Dendritic cell treated with granulocyte-macrophage colony-stimulating factor and Interleukin-4, amounts not matched to agents 40 ng/mL and 50 ng/mL, for 4 days (primary cell): ENCODE results near the gene GGTLC2.
"Not testable (repeated sequence)": the region's sequence is repeated elsewhere in the genome, so short reads cannot be mapped to it uniquely, and the experiment has no call there.

ENCODE experiments used
- H3K27ac Mint-ChIP-seq: one replicate; pipeline ENCODE4 v1.8.0; 2022; ENCODE audit warnings: mild to moderate bottlenecking, mixed read lengths
- H3K27me3 Mint-ChIP-seq: one replicate; pipeline ENCODE4 v1.8.0; 2022; ENCODE audit warnings: mild to moderate bottlenecking, mixed read lengths
- H3K36me3 Mint-ChIP-seq: one replicate; pipeline ENCODE4 v1.8.0; 2022; ENCODE audit warnings: low read depth, mixed read lengths
- H3K4me1 Mint-ChIP-seq: one replicate; pipeline ENCODE4 v1.8.0; 2022; ENCODE audit warnings: low read depth, mixed read lengths
- H3K4me3 Mint-ChIP-seq: one replicate; pipeline ENCODE4 v1.8.0; 2022; ENCODE audit warnings: mild to moderate bottlenecking, moderate library complexity, mixed read lengths
- H3K9me3 Mint-ChIP-seq: one replicate; pipeline ENCODE4 v1.8.0; 2022; ENCODE audit warnings: mixed read lengths
- intact Hi-C: fragments of 100-400 bp; cut with micrococcal nuclease; formaldehyde crosslinking; loops from one replicate; pipeline ENCODE4 v1.15.0; 2022

The GGTLC2 gene

DNA sequence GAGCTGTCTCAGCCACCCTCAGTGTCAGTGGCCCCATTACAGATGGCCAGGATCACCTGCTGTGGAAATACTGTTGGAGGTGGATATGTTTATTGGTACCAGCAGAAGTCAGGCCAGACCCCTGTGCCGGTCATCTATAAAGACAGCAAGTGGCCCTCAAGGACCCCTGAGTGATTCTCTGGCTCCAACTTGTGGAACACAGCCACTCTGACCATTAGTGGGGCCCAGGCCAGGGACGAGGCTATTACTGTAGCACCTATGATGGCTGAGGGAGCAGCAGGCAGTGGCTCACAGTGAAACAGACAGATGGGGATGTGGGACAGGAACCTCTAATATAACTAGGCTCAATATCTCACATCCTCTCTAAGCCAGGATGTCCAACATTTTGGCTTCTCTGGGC is 25.5 kb upstream of the GGTLC2 start:
- H3K9me3 Mint-ChIP-seq, result no peaks in the 10 kb centered on the region
- H3K27ac Mint-ChIP-seq, result no peak overlapping the region
- no peaks in the 10 kb centered on the region for H3K4me1 Mint-ChIP-seq
- peaks cover 7% of the 10 kb centered on the region for H3K27me3 Mint-ChIP-seq
- no peak overlapping the region for H3K4me3 Mint-ChIP-seq
- intact Hi-C loops, result no loop called here
- H3K36me3 Mint-ChIP-seq, result no peaks in the 10 kb centered on the region

DNA sequence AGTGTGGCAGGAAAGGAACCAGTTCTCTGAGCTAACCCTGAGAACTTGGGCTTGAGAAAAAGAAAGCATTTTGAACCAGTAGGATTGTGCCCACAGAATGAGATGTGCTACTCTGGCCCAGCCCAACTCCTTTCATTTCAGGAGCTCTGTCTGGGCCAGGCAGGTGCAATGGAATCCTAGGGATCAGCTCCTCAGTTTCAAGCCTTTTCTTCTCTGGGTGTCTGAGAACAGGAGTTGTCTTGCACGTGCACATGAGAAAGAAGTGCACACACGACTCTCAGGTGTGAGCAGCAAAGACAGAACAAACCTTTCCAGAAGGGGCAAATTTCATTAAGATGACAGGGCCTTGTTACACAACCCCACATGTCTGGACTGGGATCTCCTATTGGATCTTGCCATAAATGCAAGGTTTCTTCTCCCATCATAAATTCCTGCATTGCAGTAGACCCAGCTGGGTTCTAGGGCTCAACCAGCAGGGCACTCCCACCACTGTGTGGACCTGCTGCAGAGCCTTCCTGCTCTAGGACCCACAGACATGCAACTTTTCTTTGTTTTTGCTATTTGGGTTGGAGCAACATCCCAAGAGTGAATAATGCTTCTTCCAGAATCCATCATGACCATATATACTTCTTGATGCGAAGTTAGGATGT is 24.5 kb upstream of the GGTLC2 start:
- intact Hi-C loops, result no loop called here
- Mint-ChIP-seq H3K36me3 (no peaks in the 10 kb centered on the region), H3K27me3 (peaks cover 7% of the 10 kb centered on the region)

DNA sequence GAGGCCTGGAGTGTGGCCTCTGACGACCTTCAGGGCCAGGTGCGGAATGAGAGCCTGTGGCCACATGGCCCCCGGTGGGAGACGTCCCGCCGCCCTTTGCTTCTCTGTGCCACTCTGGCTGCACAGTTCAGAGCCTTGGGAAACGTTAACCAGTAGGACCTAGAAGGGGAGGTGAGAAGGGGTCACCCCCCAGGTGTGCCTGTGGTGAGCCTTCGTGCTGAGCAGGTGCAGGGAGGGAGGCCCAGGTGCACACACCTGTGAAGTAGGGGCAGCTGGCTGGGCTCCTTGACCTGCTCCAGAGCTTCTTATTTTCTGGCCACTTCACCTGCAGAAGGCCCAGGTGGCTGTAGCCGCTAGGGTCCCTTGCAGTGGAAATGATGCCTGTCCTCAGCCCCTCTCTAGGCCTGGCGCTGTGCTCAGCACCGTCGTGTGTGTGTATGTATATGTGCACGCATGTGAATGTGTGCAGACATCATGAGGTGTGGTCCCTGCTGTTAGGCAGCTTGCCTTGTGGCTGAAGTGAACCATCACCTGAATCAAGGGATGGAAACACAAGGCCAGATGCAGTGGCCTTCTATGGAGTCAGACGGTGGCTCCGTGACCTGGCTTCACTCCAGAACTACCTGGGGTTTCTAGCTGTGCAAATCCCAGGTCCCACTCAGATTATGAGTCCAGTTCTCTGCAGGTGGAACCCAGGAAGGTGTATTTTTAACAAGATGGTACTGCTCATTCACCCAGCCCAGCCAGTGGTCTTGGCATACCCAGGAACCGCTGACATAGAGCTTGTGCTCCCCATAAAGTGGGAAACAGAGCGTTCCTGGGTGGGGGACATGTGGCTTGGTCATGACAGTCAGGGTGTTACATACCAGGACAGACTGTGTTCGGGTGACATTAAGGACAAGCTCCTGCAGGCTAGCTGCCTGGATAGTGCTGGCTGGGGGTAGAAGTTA is 15.6 kb upstream of the GGTLC2 start:
- intact Hi-C loops, H3K27me3 Mint-ChIP-seq, H3K9me3 Mint-ChIP-seq, H3K36me3 Mint-ChIP-seq, H3K4me3 Mint-ChIP-seq, H3K4me1 Mint-ChIP-seq, H3K27ac Mint-ChIP-seq: not testable (repeated sequence)

More for the DNA sequence above, 24.5 kb upstream of the GGTLC2 start:
- H3K4me1 Mint-ChIP-seq, result no peaks in the 10 kb centered on the region
- no peak overlapping the region for H3K27ac Mint-ChIP-seq
- H3K9me3 Mint-ChIP-seq, result no peaks in the 10 kb centered on the region
- H3K4me3 Mint-ChIP-seq, result no peak overlapping the region

DNA sequence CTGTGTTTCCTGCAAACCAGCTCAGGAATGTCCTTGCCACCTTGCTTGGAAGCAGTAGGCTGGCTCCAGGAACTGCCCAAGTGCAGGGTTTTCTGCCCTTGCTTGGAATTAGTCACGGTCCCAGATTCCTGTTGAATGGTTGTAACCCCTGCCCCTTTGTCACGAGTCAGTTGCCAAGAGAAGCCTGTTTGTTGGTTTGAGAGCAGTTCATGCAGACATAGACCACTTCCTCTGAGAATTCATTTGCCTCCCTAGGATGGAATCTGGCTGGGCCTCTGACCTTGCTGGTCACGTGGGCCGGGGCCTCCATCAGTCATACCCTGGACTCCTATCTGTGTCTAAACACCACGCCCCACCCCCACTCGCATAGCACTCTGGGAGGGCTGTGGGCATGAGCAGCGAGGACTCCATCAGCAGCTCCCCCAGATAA is 13.2 kb upstream of the GGTLC2 start:
- H3K4me3 Mint-ChIP-seq, H3K4me1 Mint-ChIP-seq, H3K27me3 Mint-ChIP-seq, H3K27ac Mint-ChIP-seq, intact Hi-C loops, H3K36me3 Mint-ChIP-seq, H3K9me3 Mint-ChIP-seq: not testable (repeated sequence)

DNA sequence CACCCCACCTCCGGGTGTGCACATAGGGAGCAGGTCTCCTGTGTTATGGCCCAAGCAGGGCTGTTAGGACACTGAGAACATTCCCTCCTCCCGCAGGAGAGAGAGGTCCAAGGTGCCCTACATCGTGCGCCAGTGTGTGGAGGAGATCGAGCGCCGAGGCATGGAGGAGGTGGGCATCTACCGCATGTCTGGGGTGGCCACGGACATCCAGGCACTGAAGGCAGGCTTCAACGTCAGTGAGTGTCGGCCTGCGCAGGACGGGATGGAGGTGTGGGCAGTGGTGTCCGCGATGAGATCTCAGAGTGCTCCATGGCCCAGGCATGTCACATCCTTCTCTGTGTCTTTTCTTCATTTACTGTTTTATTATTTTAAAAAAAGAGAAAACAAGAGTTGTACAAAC is 12.2 kb upstream of the GGTLC2 start:
- H3K36me3 Mint-ChIP-seq, H3K27me3 Mint-ChIP-seq, H3K4me1 Mint-ChIP-seq, H3K4me3 Mint-ChIP-seq, intact Hi-C loops, H3K27ac Mint-ChIP-seq, H3K9me3 Mint-ChIP-seq: not testable (repeated sequence)

DNA sequence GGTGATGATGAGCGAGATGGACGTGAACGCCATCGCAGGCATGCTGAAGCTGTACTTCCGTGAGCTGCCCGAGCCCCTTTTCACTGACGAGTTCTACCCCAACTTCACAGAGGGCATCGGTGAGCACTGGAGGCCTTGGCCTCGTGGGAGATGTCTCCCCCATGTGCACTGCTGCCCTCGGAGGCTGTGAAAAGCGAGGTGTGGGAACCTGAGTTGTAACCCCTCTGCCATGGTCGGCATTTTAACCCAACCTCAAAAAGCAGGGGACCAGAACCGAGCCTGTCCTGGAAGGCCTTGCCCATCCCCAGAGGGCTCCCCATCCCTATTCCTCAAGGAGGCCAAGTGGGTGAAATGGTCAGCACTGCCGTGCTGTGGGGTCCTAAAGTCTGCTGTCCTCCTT is 10.9 kb upstream of the GGTLC2 start:
- H3K4me1 Mint-ChIP-seq, H3K9me3 Mint-ChIP-seq, intact Hi-C loops, H3K4me3 Mint-ChIP-seq, H3K27ac Mint-ChIP-seq, H3K36me3 Mint-ChIP-seq, H3K27me3 Mint-ChIP-seq: not testable (repeated sequence)

DNA sequence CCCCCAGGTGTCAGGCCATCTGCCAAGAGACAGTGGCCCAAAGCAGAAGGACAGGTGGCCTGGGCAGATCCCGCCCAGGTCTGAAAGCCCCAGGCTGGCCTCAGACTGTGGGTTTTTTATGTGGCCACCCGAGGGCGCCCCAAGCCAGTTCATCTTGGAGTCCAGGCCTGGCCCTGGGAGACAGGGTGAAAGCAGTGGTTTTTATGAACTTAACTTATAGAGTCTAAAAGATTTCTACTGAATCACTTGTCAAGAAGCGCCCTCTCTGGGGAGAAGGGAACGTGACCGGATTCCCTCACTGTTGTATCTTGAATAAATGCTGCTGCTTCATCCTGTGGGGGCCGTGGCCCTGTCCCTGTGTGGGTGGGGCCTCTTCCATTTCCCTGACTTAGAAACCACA is 8.2 kb upstream of the GGTLC2 start:
- H3K36me3 Mint-ChIP-seq, H3K9me3 Mint-ChIP-seq, H3K27ac Mint-ChIP-seq, H3K4me3 Mint-ChIP-seq, H3K4me1 Mint-ChIP-seq, intact Hi-C loops, H3K27me3 Mint-ChIP-seq: not testable (repeated sequence)

DNA sequence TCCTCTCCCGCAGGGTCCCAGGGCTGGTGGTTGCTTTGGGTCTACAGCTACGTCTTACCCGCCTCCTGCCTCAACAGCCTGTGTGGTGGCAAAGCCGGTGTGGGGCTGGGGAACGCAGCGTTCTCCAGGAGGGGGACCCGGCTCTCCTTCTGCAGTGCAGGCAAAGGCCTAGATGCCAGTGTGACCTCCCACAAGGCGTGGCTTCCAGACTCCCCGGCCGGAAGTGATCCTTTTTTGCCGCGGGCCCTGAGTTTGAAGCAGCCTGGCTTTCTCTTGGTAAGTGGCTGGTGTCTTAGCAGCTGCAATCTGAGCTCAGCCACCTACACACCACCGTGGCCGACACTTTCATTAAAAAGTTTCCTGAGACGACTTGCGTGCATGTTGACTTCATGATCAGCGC is 6.1 kb upstream of the GGTLC2 start:
- H3K27me3 Mint-ChIP-seq, intact Hi-C loops, H3K4me3 Mint-ChIP-seq, H3K27ac Mint-ChIP-seq, H3K36me3 Mint-ChIP-seq, H3K9me3 Mint-ChIP-seq, H3K4me1 Mint-ChIP-seq: not testable (repeated sequence)

DNA sequence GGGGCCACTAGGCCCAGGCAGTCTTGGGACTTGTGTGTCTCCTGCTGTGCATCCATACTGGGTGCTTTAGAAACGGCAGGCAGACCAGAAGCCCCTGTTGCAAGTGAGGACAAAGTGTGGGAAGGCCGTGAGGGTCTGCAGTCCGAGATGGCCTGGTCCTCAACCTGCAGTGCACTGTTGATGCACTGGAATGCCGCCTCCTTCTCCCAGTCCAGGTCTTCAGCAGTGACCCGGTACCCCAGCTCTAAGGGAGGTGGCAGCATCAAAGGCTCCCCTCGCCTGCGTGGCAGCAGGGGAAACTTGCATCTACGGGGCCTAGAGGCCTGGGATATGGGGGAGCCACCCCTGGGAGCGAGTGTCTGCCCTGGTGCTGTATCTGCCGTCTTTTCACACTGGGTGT is 2.2 kb upstream of the GGTLC2 start:
- H3K27ac Mint-ChIP-seq, H3K27me3 Mint-ChIP-seq, intact Hi-C loops, H3K36me3 Mint-ChIP-seq, H3K9me3 Mint-ChIP-seq, H3K4me3 Mint-ChIP-seq, H3K4me1 Mint-ChIP-seq: not testable (repeated sequence)

DNA sequence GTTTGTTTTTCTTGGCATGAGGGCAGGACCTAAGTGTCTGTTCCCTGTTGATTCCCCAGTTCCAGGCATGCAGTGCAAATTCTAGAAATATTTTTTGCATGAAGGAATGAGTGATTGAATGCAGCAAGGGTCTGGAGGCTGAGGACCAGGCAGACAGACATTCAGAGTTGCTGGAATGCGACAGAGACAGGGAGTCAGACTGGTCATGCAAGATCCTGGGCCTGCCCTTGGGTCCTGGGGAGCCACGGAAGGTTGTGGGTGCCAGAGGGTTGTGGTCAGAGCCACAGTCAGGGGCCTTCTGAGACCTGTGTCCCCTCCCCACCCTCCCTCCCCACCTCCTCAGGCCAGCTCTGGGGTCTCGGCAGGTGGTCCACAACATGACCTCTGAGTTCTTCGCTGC is 1.6 kb downstream of the GGTLC2 start:
- H3K27ac Mint-ChIP-seq, intact Hi-C loops, H3K4me3 Mint-ChIP-seq, H3K9me3 Mint-ChIP-seq, H3K36me3 Mint-ChIP-seq, H3K4me1 Mint-ChIP-seq, H3K27me3 Mint-ChIP-seq: not testable (repeated sequence)

DNA sequence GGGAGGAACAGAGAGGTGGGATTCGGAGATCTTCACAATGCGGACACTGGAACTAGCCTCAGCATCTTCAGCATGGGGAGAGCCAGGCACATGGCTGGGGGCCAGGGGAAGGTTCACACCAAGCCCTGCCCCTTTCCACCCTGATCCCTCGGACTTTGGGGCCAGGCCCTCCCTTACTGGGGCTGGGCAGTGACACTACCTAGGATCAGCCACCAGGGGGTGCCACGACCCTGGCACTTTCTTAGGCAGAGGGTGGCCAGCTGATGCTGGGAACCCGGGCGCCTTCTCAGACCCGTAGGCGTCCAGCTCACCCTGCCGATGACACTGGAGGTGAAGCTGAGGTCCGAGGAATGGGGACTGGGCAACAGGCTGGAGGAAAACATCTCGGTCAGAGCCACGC is 3.5 kb downstream of the GGTLC2 start:
- H3K9me3 Mint-ChIP-seq, H3K4me1 Mint-ChIP-seq, H3K36me3 Mint-ChIP-seq, H3K4me3 Mint-ChIP-seq, H3K27me3 Mint-ChIP-seq, H3K27ac Mint-ChIP-seq, intact Hi-C loops: not testable (repeated sequence)

DNA sequence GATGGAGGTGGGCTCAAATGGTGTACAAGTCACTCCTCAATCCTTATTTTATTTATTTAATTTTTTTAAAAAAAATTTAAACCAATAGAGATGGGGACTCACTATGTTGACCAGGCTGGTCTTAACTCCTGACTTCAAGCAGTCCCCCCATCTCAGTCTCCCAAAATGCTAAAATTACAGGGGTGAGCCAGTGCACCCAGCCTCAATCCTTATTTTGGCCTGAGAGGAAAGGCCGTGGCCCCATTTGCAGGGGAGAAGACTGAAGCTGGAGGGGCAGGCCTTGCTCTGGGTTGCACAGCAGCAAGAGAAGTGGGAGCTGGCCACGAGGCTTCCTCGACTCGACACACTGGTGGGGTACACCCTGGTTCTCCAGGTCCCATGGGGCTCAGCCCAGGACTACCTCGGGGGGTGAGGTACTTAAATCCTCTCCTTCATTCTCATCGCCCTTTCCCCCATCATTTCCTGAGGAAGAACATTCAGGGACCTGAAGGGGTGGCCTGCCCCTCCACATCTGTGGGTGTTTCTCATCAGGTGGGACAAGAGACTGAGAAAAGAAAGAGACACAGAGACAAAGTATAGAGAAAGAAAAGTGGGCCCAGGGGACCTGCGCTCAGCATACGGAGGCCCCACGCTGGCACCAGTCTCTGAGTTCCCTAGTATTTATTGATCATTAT is 4.6 kb downstream of the GGTLC2 start:
- H3K36me3 Mint-ChIP-seq, H3K27ac Mint-ChIP-seq, H3K4me3 Mint-ChIP-seq, H3K27me3 Mint-ChIP-seq, H3K9me3 Mint-ChIP-seq, H3K4me1 Mint-ChIP-seq, intact Hi-C loops: not testable (repeated sequence)

DNA sequence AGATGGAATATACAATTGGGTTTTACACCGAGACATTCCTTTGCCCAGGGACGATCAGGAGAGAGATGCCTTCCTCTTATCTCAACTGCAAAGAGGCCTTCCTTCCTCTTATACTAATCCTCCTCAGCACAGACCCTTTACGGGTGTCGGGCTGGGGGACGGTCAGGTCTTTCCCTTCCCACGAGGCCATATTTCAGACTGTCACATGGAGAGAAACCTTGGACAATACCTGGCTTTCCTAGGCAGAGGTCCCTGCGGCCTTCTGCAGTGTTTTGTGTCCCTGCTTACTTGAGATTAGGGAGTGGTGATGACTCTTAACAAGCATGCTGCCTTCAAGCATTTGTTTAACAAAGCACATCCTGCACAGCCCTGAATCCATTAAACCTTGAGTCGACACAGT is 5.3 kb downstream of the GGTLC2 start:
- H3K4me3 Mint-ChIP-seq, H3K4me1 Mint-ChIP-seq, H3K27ac Mint-ChIP-seq, H3K27me3 Mint-ChIP-seq, intact Hi-C loops, H3K9me3 Mint-ChIP-seq, H3K36me3 Mint-ChIP-seq: not testable (repeated sequence)

DNA sequence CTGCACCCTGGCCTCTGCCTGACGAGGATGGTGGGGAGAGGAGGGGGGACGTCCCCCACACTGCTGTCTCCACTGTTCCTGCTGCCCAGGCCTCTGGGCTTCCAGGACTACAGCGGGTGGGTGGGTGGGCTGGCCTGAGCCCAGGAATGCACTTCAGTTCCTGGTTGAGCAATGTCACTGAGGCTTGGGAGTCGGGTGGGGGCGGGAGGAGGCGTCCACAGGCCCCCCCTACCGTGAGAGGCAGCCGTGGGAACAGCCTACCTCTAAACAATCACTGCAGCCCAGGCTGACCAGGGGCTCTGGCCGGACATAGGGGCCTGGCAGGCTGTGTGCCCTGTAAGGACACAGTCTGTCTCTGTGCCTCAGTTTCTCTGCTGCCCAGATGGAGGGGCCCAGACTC is 6.0 kb downstream of the GGTLC2 start:
- H3K27me3 Mint-ChIP-seq, H3K4me3 Mint-ChIP-seq, H3K27ac Mint-ChIP-seq, H3K9me3 Mint-ChIP-seq, intact Hi-C loops, H3K4me1 Mint-ChIP-seq, H3K36me3 Mint-ChIP-seq: not testable (repeated sequence)
